ENCODE data around the gene SH3PXD2B. TPM values are rescaled to one million over a fixed set of nuclear protein-coding genes. Genes with fewer than 3 reads are reported as not detected.
"Not testable (repeated sequence)": the region's sequence is repeated elsewhere in the genome, so short reads cannot be mapped to it uniquely, and the experiment has no call there.

Gene SH3PXD2B
- total RNA-seq, 1 donor from 2014 or later, result 39.8 TPM

DNA sequence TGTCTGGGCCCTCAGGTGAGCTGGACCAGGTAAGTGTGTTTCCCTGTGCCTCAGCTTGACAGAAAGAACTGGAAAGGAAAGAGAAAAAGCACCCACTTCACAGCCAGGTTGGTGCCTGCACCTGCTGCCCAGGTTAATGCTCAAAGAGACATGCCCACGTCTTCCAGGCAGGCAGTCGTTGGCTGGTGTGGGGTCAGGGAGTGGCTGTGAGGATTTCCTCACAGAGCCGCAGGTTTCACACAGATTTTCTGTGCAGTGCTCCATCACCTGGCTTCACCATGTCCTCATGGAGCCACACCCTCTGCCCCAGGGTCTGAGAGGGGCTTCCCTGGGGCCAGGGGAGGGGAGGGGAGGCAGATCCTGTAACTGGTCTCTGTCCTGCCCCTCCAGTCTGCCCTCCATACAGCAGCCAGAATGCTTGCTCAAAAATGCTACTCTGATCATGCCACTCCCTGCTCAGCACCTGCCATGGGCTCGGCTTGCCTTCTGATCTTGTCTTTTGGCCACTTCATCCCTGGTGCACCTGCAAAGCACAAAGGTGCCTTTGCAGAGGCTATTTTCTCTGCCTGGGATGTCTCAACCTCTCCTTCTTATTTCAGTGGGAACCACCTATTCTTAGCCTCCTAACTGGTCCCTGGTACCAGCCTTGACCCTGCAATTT is 88.2 kb downstream of the SH3PXD2B start:
- DNase-seq (ENCODE audit: low spot score), result no peak

DNA sequence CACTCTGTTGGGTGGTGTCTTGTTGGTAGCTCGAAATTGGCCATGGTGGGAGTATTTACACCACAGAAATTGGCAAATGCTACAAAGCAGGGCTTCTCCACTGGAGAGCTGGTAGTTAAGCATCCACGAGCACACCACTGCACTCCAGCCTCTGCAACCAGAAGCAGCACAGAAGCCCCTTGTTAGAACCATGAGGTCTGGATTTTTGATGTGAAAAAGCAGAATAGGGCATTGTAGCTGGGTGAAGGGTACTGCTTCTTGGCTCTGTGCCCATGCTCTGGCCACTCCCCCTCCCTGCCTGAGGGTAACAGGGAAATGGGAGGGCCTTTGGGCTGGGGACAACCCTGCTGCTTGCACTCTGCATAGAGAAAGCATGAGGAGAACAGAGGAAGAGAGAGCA is 89.6 kb downstream of the SH3PXD2B start:
- no peak for DNase-seq (ENCODE audit: low spot score)

DNA sequence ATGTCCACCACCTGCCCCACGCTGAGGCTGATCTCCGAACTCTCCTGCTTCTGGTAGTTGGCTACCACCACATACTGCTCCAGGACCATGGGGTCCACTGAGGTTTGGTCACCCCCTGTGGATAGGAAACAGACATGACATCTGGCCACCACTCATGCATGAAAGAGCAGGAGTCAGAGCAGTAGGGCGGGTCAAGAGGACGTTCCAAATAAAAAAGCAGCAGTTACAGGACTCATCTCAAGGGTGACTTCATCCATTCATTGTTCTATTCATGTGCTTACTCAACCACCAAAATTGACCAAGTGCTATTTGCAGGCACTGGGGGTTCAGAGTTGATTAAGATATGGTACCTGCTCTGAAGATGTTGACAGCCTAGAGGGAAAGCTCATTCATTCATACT is 91.6 kb downstream of the SH3PXD2B start:
- no peak for DNase-seq (ENCODE audit: low spot score)

DNA sequence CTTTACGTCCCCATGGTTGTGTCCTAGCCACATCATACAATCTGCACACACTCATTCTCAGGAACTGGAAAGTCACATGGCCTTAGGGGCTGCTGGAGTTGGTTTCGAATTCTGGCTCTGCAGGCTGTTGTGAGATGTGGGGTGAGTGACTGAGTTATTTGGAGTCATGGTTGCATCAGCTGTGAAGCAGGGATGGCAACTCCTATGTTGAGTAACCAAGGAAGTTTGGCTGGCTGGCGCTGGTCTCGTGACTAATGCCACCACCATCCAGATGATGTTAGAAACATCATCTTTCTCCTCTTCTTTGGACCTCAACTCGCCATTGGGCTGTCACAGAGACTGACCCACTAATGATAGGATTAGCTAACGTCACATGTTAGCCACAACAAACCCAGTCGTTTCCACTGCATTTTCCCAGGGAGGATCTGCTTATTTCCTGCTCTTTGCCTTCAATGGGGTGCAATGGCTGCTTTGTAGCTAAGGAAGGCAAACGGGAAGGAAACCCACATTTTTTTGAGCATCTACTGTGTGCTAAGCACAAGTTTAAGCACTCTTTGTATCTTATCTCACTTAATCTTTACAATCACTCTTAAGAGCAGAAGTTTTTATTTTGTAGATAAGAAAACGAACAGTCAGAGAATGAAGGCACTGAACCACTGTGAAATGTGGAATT is 92.6 kb downstream of the SH3PXD2B start:
- DNase-seq (ENCODE audit: low spot score), result no peak

DNA sequence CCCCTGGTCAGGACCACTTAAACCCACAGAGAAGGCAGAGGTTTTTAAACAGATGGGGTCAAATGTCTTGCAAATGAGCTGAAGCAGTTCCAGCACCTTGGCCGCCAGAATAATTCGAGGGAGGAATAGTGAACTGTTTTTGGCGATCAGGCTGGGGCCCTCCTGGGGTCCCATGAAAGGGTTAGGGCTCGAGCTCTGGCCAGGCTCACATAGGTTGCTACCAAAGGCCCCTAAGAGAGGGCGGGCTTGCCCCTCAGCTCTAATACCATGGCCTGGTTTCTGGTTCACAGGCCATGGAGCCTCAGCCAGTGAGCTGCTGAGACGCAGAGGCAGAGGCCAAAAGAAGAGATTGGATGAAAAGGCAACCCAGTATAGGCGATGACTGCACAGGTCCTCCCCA is 96.0 kb downstream of the SH3PXD2B start:
- no peak for DNase-seq (ENCODE audit: low spot score)

DNA sequence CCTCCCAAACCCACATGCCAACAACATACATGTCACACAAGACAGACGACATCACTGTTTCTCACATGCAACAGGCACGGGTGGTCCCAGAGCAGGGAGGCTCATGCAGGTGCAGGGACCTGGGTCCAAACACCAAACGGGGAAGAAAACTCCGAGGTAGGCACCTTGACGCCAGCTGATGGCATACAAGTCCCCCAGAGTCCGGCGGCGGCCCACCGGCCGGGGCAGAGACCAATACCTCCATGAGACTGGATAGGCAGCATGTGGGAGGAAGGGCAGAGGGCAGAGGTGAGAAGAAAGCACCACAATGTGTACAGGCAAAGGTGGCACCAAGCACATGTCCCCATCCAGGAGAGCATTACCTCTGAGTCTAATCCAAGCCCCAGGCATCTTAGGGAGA is 97.8 kb downstream of the SH3PXD2B start:
- DNase-seq (ENCODE audit: low spot score), result no peak

DNA sequence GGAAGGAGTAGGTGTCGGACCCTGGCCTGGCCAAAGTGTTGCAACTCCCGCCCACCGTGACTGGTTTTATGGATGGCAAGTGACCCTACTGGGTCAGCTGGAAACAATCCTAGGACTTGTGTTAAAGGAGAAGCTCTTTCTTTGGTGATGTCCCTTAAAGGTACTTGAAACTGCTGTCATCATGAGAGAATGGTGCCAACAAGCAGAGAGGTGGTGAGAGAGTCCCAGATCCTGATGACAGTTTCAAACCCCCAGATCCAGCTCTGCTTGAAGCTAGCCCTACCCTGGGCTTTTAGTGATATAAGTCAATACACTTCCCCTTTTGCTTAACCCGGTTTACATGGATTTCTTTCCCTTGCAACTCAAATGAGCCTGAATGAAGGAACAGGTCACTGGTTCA is 98.3 kb downstream of the SH3PXD2B start:
- DNase-seq (ENCODE audit: low spot score), result no peak

DNA sequence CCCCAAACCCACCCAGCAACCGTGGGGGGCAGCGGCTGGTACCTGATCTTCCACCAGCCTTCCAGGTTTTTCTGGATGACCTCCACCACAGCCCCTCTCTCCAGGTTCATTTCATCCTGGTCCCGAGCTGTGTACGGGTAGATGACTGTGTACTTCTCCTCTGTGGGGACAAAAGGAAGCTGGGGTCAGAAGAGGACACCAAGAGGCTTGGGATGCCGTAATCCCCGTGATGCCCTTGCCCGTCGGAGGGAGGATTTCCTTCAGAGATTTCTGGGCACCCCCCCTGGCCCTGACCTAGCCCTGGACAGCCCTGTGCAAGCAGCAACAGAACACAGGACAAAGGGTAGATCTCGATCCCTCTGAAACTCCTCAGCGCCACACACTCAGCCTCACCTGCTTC is 100.5 kb downstream of the SH3PXD2B start:
- no peak for DNase-seq (ENCODE audit: low spot score)

DNA sequence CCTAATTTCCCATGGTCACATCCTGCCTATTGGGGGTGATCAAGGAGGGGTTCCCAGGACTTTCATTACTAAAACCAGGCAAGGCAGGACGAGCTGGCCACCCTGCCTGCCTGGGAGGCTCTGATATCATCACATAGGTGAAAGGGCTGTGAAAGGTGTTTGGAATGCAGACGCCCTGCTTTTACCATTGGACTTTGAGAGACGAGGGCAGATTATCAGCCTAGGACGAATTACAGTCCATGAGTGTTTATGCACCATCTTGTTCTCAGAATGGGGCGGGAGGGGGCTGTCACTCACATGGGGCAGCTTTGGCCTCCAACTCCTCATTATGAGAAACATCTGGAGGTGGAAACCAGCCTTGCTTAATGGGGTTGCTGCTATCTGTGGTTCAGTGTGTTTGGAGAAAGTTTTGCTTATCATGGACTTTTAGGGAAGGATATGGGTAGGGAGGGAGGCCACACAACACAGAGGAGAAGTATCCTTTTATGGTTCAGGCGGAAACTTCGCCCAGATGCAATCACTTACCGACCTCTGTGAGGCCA is 101.0 kb downstream of the SH3PXD2B start:
- no peak for DNase-seq (ENCODE audit: low spot score)

DNA sequence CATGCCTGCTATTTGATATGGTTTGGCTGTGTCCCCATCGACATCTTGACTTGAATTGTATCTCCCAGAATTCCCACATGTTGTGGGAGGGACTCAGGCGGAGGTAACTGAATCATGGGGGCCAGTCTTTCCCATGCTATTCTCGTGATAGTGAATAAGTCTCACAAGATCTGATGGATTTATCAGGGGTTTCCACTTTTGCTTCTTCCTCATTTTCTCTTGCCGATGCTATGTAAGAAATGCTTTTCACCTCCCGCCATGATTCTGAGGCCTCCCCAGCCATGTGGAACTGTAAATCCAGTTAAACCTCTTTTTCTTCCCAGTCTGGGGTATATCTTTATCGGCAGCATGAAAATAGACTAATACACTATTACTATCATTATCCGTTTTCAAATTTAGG is 101.8 kb downstream of the SH3PXD2B start:
- not testable (repeated sequence) for DNase-seq (ENCODE audit: low spot score)

DNA sequence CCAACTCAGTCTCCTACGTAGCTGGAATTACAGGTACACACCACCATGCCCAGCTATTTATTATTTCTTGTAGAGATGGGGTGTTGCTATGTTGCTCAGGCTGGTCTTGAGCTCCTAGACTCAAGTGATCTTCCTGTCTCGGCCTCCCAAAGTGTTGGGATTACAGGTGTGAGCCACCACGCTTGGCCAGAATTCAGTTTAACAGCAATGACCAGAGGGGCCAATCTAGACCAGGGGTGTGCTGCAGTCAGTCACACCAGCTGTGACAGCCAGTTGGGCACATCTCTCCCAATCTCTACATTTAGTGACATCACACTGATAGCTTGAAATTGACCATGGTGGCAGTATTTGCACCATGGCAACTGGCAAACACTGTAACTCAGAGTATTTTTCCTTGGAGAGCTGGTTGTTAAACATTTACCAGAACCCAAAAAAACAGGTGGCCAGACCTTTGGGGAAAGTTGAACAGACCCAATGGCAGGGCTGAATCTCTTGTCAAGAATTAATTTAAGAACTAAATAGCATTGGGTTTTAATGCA is 103.0 kb downstream of the SH3PXD2B start:
- DNase-seq (ENCODE audit: low spot score), result no peak

DNA sequence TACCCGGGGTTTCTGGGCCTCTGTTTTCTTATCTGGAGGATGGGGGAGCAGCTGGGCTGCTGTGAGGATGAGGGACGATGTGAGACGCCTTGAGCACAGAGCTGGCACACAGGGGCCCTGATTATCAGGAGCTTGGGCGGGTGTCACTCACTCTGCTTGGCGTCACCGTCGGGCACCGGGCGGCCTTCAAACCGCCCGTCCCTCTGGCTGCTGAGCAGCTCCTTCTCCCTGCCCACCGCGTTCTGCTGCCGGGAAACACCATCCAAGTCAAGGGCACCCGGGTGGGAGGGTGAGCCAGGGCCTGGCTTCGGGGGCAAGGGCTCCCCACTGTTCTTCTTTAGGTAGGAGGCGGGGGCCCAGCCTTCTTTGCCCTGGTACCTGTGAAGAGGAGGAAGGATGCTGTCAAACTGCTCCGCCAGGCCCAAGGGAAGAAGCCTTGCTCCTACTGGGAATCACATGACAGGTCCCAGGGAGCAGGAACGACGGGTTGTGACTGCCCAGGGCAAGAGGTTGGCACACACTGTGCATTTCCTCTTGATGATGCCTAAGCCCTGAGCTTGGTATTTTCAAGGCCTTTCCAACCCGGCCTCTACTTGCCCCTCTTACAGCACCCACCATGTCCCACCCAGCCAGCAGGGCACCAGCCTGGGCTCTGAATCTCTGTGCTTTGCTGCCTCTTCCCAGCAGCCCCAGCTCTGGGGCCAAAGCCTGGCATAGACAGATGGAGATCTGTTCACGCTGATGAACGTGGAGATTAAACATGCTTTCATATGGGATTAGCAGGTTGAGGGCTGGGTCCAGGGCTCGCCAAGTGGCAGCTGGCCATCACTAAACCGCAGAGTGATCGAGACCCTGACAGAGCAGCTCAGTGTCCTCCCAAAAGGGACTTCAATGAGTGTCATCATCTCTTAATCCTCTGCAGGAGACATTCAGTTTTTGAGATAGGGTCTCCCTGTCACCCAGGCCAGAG is 103.8 kb downstream of the SH3PXD2B start:
- DNase-seq (ENCODE audit: low spot score), result no peak

DNA sequence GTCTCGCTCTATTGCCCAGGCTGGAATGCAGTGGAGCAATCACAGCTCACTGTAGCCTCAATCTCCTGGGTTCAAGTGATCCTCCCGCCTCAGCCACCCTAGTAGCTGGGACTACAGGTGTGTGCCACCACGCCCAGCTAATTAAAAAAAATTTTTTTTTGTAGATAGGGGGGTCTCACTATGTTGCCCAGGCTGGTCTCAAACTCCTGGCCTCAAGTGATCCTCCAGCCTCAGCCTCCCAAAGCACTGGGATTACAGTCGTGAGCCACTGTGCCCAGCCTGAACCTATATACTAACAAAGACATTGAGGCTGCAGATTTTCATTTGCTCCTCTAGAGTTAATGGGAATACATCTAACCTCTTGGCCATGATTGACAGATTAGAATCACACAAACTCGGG is 105.6 kb downstream of the SH3PXD2B start:
- DNase-seq (ENCODE audit: low spot score), result not testable (repeated sequence)

DNA sequence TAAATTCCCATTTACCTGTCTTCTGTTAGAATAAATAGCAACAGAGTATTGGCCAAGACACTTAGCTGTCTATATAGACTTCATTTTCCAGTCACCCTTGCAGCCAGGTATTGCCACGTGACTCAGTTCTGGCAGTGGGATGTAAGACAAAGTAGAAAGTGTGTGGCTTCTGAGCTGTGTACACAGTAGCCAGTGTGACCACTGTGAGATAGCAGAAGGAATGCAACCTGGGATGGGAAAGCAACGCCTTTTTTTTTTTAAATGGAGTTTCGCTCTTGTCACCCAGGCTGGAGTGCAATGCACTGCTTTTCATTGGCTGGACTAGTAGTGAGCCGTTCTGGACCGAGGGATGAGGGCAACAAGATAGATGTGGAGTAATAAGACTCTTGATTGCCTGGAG is 106.2 kb downstream of the SH3PXD2B start:
- DNase-seq (ENCODE audit: low spot score), result no peak

DNA sequence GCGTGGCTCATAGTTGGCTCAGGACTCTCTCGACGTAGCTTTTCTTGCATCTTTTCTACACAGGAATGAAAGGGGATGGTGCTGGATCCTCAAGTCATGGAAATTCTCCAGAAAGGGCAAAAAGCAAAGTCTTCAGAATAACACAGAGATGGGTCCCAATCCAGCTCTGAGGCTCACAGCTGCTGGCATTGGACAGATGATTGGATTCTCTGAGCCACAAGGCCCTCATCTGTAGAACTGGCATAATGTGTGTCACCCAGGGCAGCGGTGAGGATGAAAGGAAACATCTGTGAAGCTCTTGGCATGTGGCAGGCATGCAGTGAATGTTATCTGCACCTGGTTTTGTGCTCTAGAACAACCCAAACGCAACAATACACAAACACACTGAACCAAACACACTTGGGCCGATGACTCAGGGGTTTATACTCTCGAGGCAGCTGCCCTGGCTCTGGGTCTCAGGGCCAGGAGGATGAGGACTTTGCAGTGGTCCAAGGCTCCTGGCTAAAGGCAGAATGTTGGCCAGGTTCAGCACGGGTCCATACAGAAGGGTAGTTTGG is 106.8 kb downstream of the SH3PXD2B start:
- no peak for DNase-seq (ENCODE audit: low spot score)

DNA sequence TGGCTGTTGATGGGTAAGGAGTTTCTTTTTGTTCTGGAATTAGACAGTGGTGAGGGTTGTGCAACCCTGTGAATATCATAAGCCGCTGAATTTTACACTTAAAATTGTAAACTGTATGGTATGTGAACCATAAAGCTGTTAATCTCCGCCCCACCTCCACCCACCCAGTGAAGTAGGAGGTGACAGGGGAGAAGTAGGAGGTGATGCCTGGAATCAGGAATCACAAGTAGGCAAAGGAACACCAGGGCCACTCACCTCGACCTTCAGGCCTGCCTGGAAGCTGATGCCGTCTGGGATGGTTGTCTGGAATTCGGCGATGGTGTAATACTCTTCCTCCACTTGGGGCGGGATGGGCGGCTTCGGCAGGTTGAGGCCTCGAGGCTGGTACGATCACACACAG is 108.4 kb downstream of the SH3PXD2B start:
- DNase-seq (ENCODE audit: low spot score), result no peak

DNA sequence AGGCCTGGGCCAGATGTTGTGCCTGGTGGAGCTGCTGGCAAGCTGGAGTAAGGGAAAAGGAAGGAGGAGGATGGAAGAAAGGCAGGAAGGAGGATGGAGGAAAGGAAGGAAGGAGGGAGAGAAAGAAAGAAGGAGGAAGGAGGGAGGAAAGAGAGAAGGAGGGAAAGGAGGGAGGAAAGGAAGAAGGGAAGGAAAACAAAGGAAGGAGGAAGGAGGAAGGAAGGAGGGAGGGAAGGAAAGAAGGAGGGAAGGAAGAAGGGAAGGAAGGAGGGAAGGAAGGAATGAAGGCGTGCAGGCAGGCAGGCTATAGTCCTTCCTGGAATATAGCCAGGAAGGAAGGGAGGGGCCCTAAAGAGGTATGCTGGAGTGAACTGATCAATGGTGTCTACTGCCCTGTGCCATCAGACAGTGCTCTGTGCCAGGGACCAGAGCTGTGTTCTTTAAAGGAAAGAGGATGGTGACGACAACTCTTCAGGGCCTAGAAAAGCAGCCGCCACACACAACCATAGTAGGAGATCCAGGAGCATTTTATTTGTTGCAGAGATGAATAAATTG is 109.4 kb downstream of the SH3PXD2B start:
- DNase-seq (ENCODE audit: low spot score), result no peak

DNA sequence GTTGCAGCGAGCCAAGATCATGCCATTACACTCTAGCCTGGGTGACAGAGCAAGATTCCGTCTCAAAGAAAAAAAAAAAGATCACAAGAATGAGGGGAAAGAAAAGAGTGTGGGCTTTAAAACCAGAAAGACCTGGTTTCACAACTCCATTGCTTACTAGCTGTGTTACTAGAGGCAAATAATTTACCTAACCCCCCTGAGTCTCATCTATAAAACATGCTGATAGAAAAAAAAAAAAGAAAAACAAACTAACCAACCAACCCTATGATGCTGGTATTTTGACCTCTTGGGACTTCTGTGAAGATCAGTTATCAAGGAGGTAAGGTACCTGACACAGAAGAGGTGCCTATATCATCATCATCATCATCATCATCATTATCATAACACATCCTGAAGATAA is 110.6 kb downstream of the SH3PXD2B start:
- no peak for DNase-seq (ENCODE audit: low spot score)

DNA sequence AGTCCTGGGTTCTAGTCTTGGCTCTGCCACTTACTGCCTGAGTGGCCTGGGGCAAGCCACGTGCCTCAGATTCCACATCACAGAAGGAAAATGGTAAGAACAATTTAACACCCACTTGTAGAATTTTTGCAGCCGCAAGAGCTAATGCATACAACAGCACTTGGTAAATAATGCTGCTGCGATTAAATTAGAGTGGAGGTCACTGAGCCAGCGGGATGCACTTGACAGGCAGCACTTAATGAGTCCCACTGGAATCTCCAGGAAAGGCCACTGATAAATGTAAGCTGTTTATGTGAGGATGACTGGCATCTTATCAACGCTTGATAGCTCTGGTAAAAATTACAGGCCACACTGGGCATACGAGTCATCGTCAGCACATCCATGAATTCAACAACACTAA is 111.4 kb downstream of the SH3PXD2B start:
- no peak for DNase-seq (ENCODE audit: low spot score)

DNA sequence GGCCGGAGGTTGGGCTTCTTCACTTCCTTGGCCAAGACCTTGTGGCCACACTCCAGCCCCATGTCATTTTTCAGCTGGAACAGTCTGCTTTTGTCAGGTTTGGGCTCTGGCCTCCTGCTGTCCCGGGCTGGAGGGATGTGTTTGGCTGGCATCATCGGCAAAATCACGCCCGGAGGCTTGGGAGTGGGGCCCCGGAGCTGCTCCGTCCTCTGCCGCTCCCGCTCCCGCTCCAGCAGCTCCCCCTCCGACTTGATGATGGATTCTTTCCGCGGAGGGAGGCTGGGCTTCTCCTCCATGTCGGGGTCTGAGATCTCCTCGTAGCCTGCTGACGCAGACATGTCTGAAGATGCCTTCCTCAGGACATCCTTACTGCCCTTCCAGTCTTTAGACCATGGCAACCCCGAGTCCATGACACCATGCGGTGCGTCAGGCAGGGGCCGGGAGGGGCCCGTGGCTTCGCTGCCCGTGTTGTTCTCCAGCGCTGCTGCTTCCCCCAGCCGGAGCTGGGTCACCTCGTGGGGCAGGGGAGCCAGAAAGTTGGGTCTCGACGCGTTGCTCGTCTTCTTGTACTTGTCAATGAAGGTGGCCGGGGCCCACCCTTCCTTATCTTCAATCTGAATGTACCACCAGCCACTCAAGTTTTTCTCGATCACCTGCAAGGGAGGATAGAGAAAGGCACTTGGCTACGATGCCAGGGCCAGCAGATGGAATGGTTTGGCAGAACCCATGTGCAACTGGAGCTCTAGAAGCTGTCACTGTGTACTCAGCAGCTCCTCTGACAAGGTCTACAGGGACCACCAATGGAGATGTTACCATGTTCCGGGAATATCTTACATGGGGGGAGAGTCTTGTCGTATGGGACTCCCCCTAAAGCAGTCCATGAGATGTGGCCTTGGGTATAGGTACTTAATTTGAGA is 114.8 kb downstream of the SH3PXD2B start:
- DNase-seq (ENCODE audit: low spot score), result no peak

Data from ureter (tissue), 1 donor.